ENCODE results near the gene CALU.
A peak's percentile ranks its signal among the peaks of the same experiment; 100 is the strongest.

The CALU gene

GRCh38 chr7:128739048-128739962 is at the start of gene CALU:
TSS of gene CALU (plus strand) at chr7:128739359. CDS start at chr7:128748584, 9,225 bp downstream.
- FAIRE-seq, result peak; percentile 38

- no peak for FAIRE-seq
These were observed 47.9 kb upstream of the CALU start for GRCh38 chr7:128691227-128691626.

GRCh38 chr7:128692623-128693270 is 46.4 kb upstream of the CALU start:
- FAIRE-seq, result no peak

DNA sequence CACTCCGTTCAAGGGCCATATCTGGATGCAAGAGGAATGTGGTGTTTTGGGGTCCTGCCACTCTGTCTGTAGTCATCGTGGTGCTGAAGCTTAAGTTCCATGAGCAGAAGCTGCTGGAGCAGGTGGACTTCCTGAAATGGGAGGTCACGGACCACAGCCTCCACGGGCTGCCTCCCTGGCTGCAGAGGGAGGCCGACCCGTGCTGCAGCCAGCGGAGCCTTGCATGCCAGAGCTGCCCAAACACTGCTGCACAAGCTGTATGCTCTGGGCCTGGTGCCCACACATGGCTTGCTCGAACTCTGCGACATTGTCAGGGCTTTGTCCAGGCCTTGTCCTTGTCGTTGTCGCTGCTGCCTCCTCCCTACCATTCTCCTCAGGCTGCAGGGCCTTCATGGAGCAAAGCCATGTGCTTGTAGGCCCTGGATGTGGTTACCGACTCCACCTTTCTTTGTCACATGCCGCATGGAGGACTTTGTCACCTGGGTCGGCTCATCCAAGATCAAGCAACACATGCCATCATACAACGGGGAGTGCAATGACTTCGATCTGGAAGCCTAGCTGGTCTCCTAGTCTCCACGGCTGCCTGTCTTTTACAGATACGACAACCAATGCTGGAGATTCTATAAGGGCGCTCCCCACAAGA is 45.7 kb upstream of the CALU start:
- FAIRE-seq, result no peak

DNA sequence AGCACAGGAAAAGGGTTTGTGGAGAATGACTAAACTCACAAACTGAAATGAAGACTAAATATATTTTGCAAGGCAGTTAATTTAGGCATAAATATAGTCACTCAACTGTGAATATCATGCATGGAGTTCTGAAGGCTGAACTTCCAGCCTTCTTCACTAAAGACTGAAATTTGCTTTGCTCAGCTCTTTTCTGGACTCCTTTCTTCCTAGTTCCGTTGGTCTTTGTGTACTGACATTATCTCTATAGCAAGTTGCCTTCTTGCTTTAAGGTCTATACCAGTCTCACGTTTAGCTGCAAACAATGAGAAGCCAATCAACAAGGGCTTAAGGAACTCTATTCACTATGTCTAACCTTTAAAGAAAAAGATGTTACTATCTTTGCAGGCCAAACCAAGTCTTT is 44.4 kb upstream of the CALU start:
- no peak for FAIRE-seq

DNA sequence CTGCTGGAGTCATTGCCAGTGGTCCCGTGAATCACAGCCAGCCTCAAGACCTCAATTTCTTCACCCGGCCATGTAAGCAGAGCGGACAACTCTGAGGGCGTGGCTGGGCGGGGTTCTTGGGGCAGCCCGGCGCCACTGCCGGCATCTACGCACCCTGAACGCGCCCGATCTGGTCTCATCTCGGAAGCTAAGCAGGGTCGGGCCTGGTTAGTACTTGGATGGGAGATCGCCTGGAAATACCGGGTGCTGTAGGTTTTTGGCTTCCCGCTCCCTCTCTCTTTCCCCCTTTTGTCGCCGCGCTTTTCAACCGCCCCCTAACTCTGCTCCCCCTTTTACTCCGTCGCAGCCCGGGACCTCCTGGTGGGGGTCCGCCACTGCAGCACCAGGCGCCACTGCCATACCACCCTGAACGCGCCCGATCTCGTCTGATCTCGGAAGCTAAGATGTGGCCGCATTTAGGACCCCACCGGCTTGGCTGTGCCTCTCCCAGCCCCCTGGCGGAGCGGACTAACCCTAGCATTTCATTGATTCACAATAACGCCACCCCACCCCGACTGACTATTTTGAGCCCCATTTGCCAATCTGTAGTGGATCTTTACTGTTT is 41.8 kb upstream of the CALU start:
- FAIRE-seq, result no peak

- FAIRE-seq, result no peak
These were observed 39.9 kb upstream of the CALU start for GRCh38 chr7:128699196-128699712.

- FAIRE-seq, result no peak
These were observed 39.3 kb upstream of the CALU start for GRCh38 chr7:128699895-128700294.

DNA sequence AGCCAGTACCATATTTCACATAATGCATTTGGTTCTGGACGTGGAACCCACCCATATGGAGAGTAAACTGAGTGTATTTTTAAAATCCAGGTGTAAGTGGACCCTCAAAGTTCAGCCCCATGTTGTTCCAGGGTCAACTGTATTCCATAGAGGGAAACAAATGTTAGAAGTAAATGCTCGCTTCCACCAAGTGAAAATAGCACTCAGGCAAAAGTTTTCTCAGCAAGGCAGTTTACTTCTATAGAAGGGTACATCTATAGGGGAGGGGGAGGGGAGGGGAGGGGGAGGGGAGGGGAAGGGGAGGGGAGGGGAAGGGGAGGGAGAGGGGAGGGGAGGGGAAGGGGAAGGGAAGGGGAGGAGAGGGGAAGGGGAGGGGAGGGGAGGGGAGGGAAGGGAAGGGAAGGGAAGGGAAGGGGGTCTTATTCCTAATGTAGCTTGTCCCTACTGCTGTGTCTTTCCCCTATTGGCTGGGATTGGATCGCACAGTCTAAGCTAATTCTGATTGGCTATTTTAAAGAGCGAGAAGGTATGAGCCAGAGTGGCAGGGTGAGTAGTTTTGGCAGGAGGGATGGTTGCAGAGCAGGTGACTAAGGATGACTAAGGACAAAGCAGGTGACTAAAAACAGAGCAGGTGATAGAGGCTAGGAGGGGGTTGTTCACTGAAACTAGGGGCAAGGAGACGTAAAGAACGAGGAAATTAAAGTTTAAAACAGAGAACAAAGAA is 37.9 kb upstream of the CALU start:
- no peak for FAIRE-seq

GRCh38 chr7:128703609-128704241 is 35.4 kb upstream of the CALU start:
- FAIRE-seq, result no peak

GRCh38 chr7:128705891-128706333 is 33.2 kb upstream of the CALU start:
- no peak for FAIRE-seq

- FAIRE-seq, result no peak
These were observed 31.4 kb upstream of the CALU start for GRCh38 chr7:128707752-128708151.

GRCh38 chr7:128708235-128708634 is 30.9 kb upstream of the CALU start:
- FAIRE-seq, result no peak

- FAIRE-seq, result no peak
These were observed 30.3 kb upstream of the CALU start for GRCh38 chr7:128708824-128709223.

DNA sequence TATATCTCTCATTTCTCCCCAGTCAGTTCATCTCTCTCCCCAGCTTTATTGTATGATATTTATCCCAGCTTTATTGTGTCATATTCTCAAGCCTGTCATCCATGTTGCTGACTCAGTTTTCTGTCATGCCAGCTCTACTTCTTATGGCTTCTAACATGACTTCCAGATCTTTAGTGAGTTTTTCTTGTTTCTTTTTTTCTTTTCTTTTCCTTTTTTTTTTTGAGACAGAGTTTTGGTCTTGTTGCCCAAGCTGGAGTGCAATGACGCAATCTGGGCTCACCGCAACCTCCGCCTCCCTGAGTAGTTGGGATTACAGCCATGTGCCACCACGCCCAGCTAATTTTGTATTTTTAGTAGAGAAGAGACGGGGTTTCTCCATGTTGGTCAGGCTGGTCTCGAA is 28.7 kb upstream of the CALU start:
- no peak for FAIRE-seq

GRCh38 chr7:128713794-128714193 is 25.4 kb upstream of the CALU start:
- no peak for FAIRE-seq

- FAIRE-seq, result no peak
These were observed 24.3 kb upstream of the CALU start for GRCh38 chr7:128714701-128715495.

- no peak for FAIRE-seq
These were observed 20.1 kb upstream of the CALU start for GRCh38 chr7:128718967-128719642.

- no peak for FAIRE-seq
These were observed 17.8 kb upstream of the CALU start for GRCh38 chr7:128721376-128721775.

- FAIRE-seq, result no peak
These were observed 14.4 kb upstream of the CALU start for GRCh38 chr7:128724743-128725142.
